ENCODE measurements around the gene RAB11FIP5. TPM values are rescaled to one million over a fixed set of nuclear protein-coding genes. Genes with fewer than 3 reads are reported as not detected.

RAB11FIP5 gene
- total and polyA plus RNA-seq, 9 of the 15 experiments (the other 6 are each of a cell fraction or from before 2014, with no cell fraction given): 1.7 to 14.4 (median 6.4) TPM

DNA sequence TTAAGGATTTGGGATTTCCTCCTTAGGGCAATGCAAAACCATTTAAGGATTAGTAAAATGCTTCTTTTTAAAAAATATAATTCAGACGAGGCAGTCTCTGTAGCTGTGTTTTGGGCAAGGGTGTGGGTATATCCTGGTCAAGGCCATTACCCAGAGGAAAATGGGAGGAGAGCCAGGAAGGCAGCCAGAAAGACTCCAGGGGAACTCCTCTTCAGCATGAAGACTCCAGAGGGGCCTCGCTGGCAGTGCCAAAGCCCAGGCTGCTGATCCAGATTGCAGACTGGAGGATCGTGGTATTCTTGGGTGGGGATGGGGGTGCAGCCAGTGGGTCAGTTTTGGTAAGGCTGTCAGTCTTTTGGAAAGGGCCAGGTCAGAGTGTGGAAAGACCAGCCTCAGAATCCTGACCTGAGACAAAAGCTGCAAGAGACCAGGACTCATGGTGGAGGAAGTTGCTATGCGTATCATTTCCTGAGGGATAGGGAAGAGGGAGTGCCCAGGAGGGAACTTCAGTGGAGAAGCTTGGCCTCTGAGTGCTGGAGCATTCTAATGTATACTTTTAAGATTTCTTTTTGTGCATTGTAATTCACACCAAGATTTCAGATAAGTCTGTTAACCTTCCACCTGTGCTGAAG lies 20.9 kb upstream of the RAB11FIP5 start:
- Histone ChIP-seq H3K4me1 (replicated peaks in 1 of 2; ENCODE audit: control insufficient read depth in 2 of 2, insufficient read depth in 2 of 2, low read length in 2 of 2) (no peaks in the 10 kb centered on the region), H2AFZ (ENCODE audit: low read depth, low read length) (no peak overlapping the region), H3K36me3 (ENCODE audit: control insufficient read depth, insufficient read depth, low read length) (no peaks in the 10 kb centered on the region), H3K9ac (ENCODE audit: insufficient read depth in 1 of 2, low read depth in 2 of 2, low read length in 2 of 2) (no peak overlapping the region), H3K9me3 (replicated peaks; ENCODE audit: control insufficient read depth, insufficient read depth, low read depth, low read length) (no peaks in the 10 kb centered on the region), H3K27me3 (ENCODE audit: control insufficient read depth in 2 of 2, insufficient read depth in 2 of 2, low read length in 2 of 2) (peaks cover 7 to 17% of the 10 kb centered on the region in 2 experiments; a peak in 4 of 5 replicates), H4K20me1 (replicated peaks; ENCODE audit: control insufficient read depth, insufficient read depth, low read length) (0 out of 2 replicates have a peak, but pooled peaks cover 2% of the 10 kb centered on the region), H3K4me2 (ENCODE audit: insufficient read depth, low read length) (no peak overlapping the region), H3K9me1 (ENCODE audit: control insufficient read depth, insufficient read depth, low read length) (no peaks in the 10 kb centered on the region), H3K27ac (ENCODE audit: extremely low read depth, low read depth, low read length) (no peak overlapping the region), H3K4me3 (no peak overlapping the region), H3K79me2 (ENCODE audit: control insufficient read depth, insufficient read depth, low read length) (no peaks in the 10 kb centered on the region)
- WGBS (ENCODE audit: insufficient coverage, low coverage, missing lambda C conversion rate): 0% methylated on average over 4 of the region's 4 CpGs
- ChIA-PET POLR2A (interaction anchor here (1.2 kb wide), 1 partner anchor 27 kb away, joined by 3 read pairs; no protein-coding TSS in a partner anchor), CTCF (ENCODE audit: low intra/inter-chr PET ratio) (no interaction called here)
- DNase-seq (ENCODE audit: extremely low read depth in 1 of 4, low spot score in 3 of 4): no peak
- no TSS peak for BruUV-seq (replicated peaks)
- no peak for ATAC-seq
- TF ChIP-seq ZBTB7A (IDR thresholded peaks at IDR 0.05; ENCODE audit: borderline replicate concordance, control insufficient read depth, low read depth, low read length) (no peak), ZNF232 (CRISPR knock-in tag; IDR thresholded peaks at IDR 0.05) (no peak), BCOR (IDR thresholded peaks at IDR 0.05) (no peak), CXXC5 (CRISPR knock-in tag; IDR thresholded peaks at IDR 0.05) (no peak), LCOR (CRISPR knock-in tag; IDR thresholded peaks at IDR 0.05) (no peak), ZNF311 (CRISPR knock-in tag; IDR thresholded peaks at IDR 0.05) (no peak), DMBX1 (CRISPR knock-in tag; IDR thresholded peaks at IDR 0.05; ENCODE audit: borderline replicate concordance) (no peak)
- TF ChIP-seq, protein P1, sequence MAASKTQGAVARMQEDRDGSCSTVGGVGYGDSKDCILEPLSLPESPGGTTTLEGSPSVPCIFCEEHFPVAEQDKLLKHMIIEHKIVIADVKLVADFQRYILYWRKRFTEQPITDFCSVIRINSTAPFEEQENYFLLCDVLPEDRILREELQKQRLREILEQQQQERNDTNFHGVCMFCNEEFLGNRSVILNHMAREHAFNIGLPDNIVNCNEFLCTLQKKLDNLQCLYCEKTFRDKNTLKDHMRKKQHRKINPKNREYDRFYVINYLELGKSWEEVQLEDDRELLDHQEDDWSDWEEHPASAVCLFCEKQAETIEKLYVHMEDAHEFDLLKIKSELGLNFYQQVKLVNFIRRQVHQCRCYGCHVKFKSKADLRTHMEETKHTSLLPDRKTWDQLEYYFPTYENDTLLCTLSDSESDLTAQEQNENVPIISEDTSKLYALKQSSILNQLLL (CRISPR knock-in tag; IDR thresholded peaks at IDR 0.05; ENCODE audit: borderline replicate concordance): no peak
- in situ Hi-C loops (cut with MboI): no loop called here
- intact Hi-C loops (cut with micrococcal nuclease): no loop called here
- no peak for FAIRE-seq
